ENCODE results near the gene RUNDC3A. TPM values are rescaled to one million over a fixed set of nuclear protein-coding genes. Genes with fewer than 3 reads are reported as not detected.
"Not testable (repeated sequence)": the region's sequence is repeated elsewhere in the genome, so short reads cannot be mapped to it uniquely, and the experiment has no call there.

RUNDC3A gene
- total RNA-seq, 1 donor from 2014 or later = 0.64 TPM

- intact Hi-C loops (cut with micrococcal nuclease) = no loop called here
Measured at GRCh38 chr17:44356241-44356640, 47.8 kb downstream of the RUNDC3A start.

- intact Hi-C loops (cut with micrococcal nuclease) = no loop called here
Measured at GRCh38 chr17:44358066-44358465, 49.7 kb downstream of the RUNDC3A start.

GRCh38 chr17:44359006-44359405, 50.6 kb downstream of the RUNDC3A start:
- intact Hi-C loops (cut with micrococcal nuclease) = no loop called here

- intact Hi-C loops (cut with micrococcal nuclease) = no loop called here
Measured at GRCh38 chr17:44359458-44360143, 51.2 kb downstream of the RUNDC3A start.

GRCh38 chr17:44360144-44360533, 51.7 kb downstream of the RUNDC3A start:
- intact Hi-C loops (cut with micrococcal nuclease) = no loop called here

GRCh38 chr17:44360826-44361225, 52.4 kb downstream of the RUNDC3A start:
- intact Hi-C loops (cut with micrococcal nuclease) = no loop called here

GRCh38 chr17:44361292-44362260, 53.2 kb downstream of the RUNDC3A start:
- intact Hi-C loops (cut with micrococcal nuclease) = no loop called here

- intact Hi-C loops (cut with micrococcal nuclease) = no loop called here
Measured at GRCh38 chr17:44362459-44362948, 54.1 kb downstream of the RUNDC3A start.

GRCh38 chr17:44362949-44363612, 54.7 kb downstream of the RUNDC3A start:
- intact Hi-C loops (cut with micrococcal nuclease) = loop anchor here (1.0 kb wide), 1 partner anchor 22 kb away; no protein-coding TSS in a partner anchor

GRCh38 chr17:44363613-44364159, 55.3 kb downstream of the RUNDC3A start, which contains the start of gene FAM171A2:
TSS of gene FAM171A2 (minus strand) at chr17:44363853. CDS start at chr17:44363714, 139 bp downstream.
- intact Hi-C loops (cut with micrococcal nuclease) = loop anchor here (1.0 kb wide), 1 partner anchor 22 kb away; no protein-coding TSS in a partner anchor

GRCh38 chr17:44365051-44365450, 56.6 kb downstream of the RUNDC3A start:
- intact Hi-C loops (cut with micrococcal nuclease) = not testable (repeated sequence)

- intact Hi-C loops (cut with micrococcal nuclease) = no loop called here
Measured at GRCh38 chr17:44367231-44367979, 59.0 kb downstream of the RUNDC3A start.

Other genes with a start within 250 kb of the RUNDC3A start
- 65.9 and 66.4 TPM in 2 replicates for gene LSM12, start 241.9 kb upstream of the RUNDC3A start, total RNA-seq
- gene G6PC3, start 237.9 kb upstream of the RUNDC3A start, total RNA-seq = 20.2 and 23.4 TPM in 2 replicates
- 13.5 and 15.0 TPM in 2 replicates for gene HDAC5, start 185.0 kb upstream of the RUNDC3A start, total RNA-seq
- 11.1 and 12.4 TPM in 2 replicates for gene HROB, start 166.7 kb upstream of the RUNDC3A start, total RNA-seq
- gene ASB16, start 137.9 kb upstream of the RUNDC3A start, total RNA-seq = 0.56 TPM in 1 of 2 replicates, not detected in the other
- gene TMUB2, start 121.6 kb upstream of the RUNDC3A start, total RNA-seq = 28.4 and 33.2 TPM in 2 replicates
- gene ATXN7L3, start 108.7 kb upstream of the RUNDC3A start, total RNA-seq = 122 and 128 TPM in 2 replicates
- gene UBTF, start 88.9 kb upstream of the RUNDC3A start, total RNA-seq = 169 and 175 TPM in 2 replicates
- gene SLC4A1, start 40.5 kb upstream of the RUNDC3A start, total RNA-seq = not detected in 2 replicates
- gene SLC25A39, start 16.2 kb downstream of the RUNDC3A start, total RNA-seq = 116 and 123 TPM in 2 replicates
- 58.0 and 65.5 TPM in 2 replicates for gene GRN, start 36.7 kb downstream of the RUNDC3A start, total RNA-seq
- 0.15 TPM in 1 of 2 replicates, not detected in the other for gene FAM171A2, start 55.3 kb downstream of the RUNDC3A start, total RNA-seq
- gene ITGA2B, start 81.0 kb downstream of the RUNDC3A start, total RNA-seq = 0.39 and 0.95 TPM in 2 replicates
- 45.4 and 50.8 TPM in 2 replicates for gene GPATCH8, start 194.8 kb downstream of the RUNDC3A start, total RNA-seq
- 0.12 TPM in 1 of 2 replicates, not detected in the other for gene FZD2, start 248.9 kb downstream of the RUNDC3A start, total RNA-seq

Data from T-helper 1 cell treated with Interleukin-12 subunit alpha and Interleukin-12 subunit beta and Interleukin-4 antibody, amounts not matched to agents 30 ng/mL and 1 ng/mL, for 36 hours (primary cell).